NOMO-1 treated with DMSO at 0.1 percent for 48 hours (cell line): ENCODE results near the gene BNC2.

ENCODE experiments used
- DNase-seq: peaks from one replicate; lab custom pipeline; 2025; ENCODE audit not compliant: unreplicated experiment; lab: John Stamatoyannopoulos, UW

Gene BNC2

DNA sequence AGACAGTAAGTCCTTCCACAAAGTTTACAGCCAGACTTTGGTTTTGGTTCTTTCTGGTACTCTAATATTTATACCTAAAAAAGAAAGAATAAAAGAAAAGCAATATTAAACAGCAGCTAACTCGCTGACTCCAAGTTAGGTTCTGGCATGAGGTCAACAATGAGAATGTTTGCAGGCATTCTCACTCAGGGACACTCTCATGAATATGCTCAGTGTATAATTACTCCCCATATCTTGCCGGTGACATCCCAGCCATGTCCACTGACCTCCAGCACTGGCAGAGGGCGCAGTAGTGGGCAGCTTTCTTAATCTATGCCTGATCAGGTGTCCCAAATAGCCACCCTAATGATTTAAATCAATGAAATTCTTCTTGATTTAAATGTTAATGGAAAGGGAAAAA is 151.5 kb downstream of the BNC2 start:
- no peak for DNase-seq

DNA sequence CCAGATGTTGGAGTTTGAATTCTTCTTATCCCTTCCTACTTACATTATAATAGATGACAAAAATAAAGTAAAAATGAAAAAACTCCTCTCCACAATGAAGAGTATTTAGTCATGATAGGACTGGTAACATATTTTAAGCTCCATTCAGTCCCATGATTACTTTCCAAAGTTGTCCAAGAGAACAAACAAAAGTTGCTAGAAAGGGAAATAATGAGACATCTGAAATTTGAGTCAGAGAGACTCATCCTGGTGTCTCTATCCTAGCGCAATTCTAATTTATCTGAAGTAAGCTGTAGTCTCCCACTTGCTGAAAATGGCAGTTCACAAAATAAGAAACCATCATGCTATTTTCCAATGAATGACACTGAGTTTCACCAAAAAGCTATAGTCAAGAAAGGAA is 152.2 kb downstream of the BNC2 start:
- DNase-seq: no peak

DNA sequence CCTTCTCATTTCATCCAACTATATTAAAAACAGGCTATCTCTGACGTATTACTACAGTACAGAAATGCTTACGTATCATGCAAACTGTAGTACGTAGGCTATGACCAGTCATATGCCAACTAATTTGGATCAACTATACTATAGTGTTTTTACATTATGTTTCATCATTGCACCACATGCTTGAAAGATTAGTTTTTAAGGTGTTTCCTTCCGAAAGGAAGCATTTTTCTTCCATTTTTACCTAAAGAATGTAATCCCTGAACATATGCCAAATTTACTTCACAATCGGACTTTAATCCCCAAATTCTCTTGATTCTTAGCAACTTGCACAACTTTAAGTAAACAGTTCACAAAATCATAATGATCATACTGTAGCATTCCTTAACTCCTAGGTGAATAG is 153.9 kb downstream of the BNC2 start:
- DNase-seq: no peak

DNA sequence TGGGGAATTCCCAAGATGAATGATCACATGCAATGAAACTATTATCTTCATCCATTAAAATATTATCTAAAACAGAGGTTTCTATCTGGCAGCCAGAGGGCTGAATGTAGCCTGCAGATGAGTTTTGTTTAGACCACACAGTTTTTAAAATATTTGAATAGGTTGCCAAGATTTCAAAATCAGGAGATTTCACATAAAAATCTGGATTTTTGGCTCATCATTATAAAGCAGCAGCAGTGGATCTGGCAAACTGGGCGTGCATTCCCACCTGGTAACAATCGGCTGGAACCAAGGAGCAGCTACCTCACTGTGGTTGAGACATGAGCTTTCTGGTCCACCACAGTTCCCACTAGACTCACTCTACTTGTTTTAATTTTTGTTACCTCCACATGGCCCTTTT is 155.1 kb downstream of the BNC2 start:
- no peak for DNase-seq

DNA sequence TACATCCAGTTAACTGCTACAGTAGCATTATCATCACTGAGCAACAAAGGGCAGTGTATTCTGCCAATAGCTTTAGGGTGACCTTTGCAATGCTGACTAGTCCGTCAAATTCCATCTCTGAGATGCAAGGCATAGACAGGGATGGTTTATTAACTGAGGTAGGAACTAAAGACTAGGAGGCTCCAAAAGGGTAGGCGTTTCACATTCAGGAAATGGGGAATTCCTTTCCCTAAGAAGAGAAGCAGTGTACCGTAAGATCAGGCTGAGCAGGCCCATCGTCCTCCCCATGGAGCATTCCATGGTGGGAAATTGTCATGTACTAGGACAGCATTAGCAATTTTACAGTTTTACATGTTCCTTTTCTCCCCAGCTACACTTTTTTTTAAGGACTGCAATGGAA is 157.7 kb downstream of the BNC2 start:
- no peak for DNase-seq

DNA sequence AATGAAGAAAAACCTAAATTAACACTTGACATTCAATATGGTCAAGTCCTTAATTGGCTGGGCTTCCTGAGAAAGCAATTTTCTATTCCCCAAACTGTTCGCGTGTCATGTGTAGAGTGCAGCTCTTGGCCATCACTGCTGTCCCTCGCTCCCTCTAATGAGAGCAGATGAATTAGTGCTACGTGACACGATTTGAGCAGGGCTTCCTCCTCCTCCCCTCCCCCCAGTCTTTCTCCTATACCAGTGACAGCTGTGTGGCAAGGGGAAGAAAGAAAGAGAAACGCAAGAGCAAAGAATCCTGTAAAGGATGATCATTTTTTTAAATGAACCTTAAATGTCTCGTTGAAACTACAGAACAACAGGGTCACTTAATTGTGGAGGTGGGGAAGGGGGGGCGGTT is 159.6 kb downstream of the BNC2 start:
- DNase-seq: no peak

DNA sequence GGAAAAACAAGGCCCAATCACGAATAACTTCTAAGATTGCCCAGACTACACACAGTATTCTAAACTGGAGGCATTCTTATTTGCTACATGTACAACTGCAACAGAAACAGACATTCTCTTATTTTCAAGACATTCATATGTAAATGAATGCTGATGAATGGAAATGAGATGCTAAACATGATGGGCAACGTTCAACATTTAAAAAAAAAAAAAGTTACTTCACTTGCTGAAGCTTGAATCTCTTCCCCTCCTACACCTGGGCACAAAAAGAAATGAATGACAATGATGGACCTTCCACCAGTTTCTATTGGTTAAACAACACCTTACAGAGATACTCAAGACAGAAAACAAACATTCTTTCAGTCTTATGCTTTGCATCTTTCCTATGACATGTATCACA is 160.5 kb downstream of the BNC2 start:
- DNase-seq: no peak

DNA sequence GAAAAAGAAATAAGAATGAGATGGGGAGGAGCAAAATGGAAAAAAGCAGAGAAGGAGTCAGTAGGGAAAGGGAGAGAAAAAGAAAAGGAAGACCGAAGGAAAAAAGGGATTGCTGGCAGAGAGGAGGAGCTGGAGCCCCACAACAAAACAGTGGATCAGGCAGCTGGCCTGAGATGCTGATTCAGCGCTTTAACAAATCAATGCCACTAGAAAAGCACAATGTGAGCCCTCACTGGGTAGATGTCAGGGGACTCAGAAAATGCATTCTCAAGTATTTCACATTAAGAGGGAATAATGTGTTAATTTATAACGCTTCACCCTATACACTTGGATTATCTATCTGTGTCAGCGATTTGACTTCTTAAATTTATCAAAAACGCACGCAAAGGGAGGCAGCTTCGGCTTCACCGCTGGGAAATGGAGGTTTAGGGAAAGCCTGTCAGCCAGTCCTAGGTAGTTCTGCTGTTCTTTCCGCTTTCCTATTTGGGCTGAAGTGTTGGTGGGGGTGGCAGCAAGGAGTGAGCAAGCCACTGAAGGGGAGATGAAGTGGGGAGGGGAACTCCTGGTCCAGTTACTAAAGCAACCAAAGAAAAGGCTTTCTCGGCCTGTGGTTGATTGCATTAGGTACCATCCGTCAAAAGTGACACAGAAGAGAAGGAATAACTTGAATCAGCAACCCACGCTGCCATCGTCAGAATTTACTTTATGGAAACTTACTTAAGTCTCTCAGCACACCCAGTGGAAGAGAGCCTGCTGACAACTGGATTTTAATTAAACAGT is 161.6 kb downstream of the BNC2 start:
- no peak for DNase-seq

DNA sequence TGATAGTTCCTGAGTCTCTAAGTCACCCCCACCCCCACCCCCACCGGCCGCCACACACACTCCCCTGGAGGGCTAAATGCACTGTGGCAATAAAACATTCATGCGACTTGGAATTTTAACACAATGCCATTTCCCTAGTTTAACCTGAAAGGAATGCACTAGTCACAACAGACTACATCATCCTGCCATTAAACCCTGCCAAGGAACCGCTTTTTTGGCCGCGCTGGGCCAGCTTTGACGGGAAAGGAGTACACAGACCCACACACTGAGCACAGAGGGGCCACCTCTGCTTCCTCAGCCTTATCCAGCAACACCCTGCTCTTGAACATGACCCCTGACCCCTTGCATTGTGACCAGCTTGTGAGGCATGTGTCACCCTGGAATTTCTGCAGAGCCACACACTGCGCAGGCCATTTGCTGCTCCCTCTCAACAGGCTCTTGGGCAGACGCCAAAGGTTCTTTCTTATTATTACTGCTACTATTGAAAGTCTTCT is 165.3 kb downstream of the BNC2 start:
- DNase-seq: no peak

DNA sequence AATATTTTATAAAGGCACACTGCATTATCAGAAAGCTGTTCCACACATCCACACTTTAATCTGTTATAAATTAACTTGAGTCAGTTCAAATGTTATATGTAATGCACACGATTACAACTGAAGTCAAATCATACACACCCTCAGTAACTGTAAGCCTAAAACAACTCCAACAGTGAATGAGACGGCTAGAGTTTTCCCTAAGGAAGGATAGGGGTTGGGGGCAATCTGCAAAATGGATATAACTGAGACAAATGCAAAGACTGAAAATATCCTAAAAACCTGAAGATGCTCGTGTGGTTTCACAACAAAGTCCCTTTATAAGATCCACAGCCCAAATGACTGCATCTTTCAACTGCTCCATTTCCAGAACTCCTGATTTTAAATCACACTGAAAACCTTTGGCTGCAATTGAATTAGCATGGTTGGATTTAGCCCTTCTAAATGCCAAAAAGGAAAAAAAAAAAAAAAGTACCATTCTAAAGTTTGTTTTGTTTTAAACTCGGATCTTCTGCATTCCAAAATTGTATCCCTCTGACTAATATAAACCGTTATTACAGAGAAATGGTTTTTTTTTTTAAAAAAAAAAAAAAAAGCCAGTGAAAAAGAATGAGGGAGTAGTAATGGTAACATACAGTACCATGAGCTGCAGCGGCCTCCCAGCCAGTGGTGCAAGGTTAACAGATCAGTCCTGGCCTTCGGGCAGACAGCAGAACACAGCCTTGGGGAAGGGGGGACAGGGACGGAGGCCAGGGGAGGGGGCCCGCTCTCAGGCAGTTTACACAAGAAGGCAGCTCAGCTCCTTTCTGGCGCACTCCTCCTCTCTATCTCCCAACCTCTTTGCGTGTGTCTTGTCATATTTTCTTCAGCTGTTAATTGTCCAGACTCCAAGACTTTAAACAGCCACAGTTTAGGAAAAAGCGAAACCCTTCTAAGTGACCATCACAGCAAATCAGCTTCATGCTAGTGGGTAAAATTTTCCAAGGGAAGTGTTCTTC is 166.1 kb downstream of the BNC2 start:
- DNase-seq: no peak

DNA sequence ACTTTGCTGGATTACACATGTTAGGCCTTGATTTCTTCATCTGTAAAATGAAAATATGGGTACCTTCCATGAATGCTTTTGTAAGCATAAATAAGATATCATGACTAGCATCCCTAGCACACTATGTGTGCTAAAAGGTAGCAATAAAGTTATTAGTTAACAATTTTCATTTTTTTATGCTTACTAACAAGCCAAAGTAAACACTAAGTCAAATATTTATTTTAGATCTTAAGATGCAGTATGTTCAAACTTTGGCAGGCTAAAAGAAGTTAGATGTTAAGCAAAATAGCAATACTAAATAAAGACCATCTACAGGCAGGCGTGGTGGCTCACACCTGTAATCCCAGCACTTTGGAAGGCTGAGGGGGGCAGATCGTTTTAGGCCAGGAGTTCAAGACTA is 169.1 kb downstream of the BNC2 start:
- no peak for DNase-seq

DNA sequence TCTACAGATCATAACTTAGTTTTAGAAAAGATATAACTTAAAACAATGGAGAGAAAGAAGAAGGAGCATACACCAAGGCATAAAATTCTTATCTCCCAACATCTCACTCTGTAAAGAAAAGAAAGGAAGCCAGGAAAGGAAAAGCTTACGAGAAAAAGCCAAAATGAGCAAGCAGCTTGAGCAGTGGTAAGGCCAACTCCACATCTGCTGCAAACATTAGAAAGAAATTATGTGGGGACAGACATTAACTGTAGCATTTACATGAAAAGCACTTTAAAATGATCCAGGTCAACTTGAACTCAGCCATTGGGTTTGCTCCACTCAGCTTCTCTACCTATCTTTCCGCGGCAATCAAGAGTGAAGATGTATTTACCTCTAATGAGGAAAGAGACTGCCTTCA is 176.9 kb downstream of the BNC2 start:
- DNase-seq: no peak

DNA sequence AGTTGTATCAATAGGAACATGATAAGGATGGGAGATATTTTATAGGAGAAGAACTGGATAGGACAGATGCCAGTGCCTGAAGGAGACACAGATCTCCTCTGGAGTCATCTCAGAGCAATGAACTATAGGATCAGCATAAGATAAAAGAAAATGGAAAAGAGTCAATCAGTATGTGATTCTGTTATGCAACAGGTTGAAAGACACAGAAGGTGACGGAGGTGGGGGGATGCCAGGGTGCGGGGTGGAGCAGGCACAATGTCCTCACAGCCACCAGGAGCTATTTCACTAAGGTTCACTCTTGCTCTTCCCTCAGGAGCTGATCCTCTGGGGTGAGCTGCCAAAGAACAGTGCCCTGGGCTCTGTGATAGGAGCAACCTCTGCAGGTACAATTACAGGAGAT is 179.8 kb downstream of the BNC2 start:
- DNase-seq: no peak

DNA sequence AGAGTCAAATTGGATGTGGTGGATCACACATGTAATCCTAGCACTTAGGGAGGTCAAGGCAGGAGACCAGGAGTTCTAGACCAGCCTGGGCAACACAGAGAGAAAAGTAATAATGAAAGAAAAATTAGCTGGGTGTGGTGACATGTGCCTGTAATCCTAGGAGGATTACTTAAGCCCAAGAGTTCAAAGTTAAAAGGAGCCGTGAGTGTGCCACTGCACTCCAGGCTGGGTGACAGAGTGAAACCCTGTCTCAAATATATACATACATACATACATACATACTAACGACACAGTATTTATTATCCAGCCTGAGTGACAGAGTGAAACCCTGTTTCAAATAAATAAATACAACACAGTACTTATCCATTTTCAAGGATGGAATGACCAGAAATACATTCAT is 180.3 kb downstream of the BNC2 start:
- DNase-seq: no peak

DNA sequence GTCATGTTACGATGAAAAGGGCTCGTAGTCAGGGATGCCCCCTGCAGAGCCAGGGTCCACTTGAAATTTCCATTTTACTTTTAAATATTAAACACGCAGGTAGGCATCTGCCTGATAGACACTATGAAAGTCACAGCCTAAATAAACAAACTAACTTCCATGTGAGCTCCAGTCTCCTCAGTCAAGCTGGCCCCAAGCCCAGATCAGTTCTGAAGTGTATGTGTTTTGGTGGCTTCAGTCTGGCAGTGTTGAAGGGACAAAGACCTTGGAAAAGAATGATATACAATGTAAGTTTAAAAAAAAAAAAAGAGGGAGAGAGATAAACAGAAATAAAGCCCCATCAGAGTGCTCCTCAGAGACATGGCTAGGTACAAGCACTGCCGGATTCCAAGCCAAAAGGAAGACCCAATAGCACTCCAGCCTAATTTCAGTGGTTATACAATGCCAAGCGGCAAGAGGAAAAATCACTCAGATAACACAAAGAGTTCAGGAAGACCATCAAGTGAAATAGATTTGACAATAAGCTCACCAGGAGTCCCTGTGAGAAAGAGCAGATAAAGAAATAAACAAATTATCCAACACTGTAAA is 181.0 kb downstream of the BNC2 start:
- DNase-seq: no peak

DNA sequence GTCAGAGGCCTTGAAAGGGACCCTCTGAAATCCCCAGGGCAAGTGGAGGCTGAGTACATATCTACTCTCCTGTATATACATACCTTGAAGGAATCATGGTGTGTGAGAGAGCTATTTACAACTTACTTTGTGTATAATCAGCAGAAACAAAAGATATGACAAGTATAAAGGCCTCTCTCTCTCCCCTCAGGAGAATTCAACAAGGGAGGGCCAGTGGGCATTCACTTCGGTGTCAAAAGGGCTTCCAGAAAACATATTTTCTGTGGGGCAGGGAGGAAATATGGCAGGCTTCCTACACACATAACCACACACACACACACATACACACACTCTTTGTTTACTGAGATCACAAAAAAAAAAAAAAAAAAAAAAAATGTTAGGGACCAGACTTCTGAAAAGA is 181.7 kb downstream of the BNC2 start:
- DNase-seq: no peak

DNA sequence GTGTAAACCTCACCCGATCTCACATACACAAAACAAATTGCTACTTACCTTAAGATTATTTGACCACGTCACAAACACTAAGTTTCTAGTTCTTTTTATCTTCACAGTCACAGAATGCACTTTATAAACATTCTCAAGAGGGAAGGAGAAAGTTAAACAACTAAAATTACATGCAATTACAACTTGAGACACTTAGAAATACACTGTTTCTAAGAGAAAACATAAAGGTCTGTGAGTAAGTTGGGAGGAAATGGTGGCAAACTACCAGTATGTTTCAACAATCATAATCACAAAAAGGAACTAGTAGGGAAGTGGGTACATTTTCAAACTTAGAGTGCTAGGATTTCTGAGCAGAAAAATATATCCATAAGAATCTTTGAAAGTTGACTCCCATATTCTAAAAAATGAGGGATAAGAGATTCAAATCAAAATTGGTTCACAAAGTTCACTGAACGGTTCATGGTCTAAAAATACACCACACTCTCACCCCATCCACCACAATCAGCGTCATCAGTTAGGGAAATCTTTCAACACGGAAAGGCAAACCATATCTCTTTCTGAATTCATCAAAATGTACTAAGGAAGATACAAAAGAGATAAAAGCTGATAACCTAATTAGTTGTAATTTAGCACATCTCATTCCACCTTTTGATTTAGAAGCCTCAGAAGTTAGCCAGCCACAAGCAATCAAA is 182.6 kb downstream of the BNC2 start:
- DNase-seq: no peak

DNA sequence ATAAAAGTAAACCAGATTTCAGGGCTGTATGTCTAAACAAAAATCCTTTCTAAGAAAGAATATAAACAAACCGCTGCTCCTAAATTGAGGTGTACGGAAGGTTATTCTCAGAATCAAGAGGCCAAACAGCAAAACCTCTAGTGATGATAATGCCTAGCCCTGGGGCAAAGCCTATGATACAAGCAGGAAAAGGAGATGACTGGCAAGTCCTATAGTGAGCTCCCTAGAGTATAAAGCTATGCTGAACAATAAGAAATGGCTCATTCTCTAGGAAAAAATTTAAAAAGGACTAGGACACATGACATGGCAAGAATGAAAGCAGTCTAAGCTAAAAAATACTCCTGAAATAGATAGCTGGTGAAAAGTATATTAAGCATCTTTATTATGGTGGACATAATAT is 187.1 kb downstream of the BNC2 start:
- no peak for DNase-seq

DNA sequence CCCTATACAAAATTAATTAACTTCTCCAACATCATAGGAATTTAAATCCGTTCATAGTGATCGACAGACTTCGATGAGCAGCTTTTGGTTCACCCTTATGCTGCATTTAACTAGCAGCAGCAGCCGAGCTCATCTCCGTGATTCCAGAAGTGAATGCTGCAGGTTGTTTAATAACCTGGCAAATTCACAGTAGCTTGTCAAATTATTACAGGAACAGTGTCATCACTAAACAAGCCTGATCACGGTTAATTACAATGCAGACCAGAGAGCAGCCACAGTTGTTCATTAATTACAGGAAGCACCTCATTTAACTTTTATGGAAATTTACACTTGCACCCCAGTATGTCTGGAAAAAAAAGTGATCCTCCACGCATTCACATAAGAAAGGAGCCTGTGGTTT is 188.2 kb downstream of the BNC2 start:
- no peak for DNase-seq

DNA sequence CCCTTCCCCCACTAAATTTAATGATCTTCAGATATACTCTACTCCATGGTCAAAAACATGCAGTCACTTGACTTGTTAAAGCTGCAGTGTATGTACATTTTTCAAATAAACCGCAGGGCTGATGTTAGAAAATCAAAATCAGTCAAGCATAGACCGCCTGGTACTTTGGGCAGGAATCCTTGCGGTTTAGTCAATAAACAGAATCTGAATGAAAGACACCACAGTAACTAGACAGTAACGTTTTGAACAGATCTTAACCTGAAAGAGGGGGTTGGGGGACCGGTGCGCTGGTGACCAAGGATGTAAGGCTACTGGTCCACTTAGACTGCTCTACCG is 188.8 kb downstream of the BNC2 start:
- DNase-seq: no peak

DNA sequence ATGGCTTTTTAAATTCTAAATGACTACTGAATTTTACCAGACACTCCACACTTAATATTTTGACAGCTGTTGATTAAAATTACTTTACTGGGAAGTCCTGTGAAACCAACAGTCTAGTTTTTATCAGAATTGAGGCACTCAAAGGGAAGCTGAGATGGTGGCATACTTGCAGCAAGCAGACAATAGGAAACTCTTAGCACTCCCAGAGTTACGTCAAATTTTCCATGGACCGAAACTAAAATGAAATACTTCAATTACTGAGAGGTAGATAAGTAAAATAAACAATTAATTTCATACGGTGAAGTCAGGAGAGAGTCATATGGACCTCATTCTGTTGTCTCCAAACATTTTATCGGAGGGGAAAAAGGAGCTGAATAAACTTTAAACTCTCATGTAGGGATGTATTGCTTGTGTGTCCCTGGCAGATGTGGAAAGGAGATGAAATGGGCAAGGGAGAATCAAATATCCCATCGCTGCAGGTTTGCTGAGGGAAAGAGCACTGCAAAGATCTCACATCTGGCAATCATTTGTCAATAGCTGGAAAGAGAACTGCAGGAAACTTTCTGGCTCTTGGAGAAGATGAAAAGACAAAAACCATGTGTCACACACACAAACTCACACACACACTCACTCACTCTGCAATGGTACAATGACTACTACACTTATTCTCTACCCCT is 189.4 kb downstream of the BNC2 start:
- DNase-seq: no peak
